Right atrium auricular region (tissue), 2 donors: Measurements from ENCODE around the gene RNF150. TPM values are rescaled to one million over a fixed set of nuclear protein-coding genes. Genes with fewer than 3 reads are reported as not detected.
"Not testable (repeated sequence)": the region's sequence is repeated elsewhere in the genome, so short reads cannot be mapped to it uniquely, and the experiment has no call there.

Experiments
- DNase-seq: peaks from one replicate; pipeline ENCODE4 v3.0.0-alpha.2; 2019; ENCODE audit warnings: low spot score
- H3K27ac ChIP-seq, 2 donors: fragments of 200-600 bp; sonication (generic); 1 replicate in 1 of 2; 2 replicates in 1 of 2; pipeline ENCODE4 v1.5.1; 2016 to 2019
- H3K27me3 ChIP-seq, 2 donors: fragments of 200-600 bp; sonication (generic); one replicate each; pipeline versions ENCODE4 v1.5.1 to v1.6.0; 2017 to 2019
- H3K36me3 ChIP-seq: fragments of 200-600 bp; sonication (generic); one replicate; pipeline ENCODE4 v1.5.1; 2016
- H3K4me1 ChIP-seq, 2 donors: fragments of 200-600 bp; sonication (generic); one replicate each; pipeline versions ENCODE4 v1.5.1 to v1.6.0; 2017 to 2019
- H3K4me3 ChIP-seq, 2 donors: fragments of 200-600 bp; sonication (generic); 1 replicate in 1 of 2; 2 replicates in 1 of 2; pipeline ENCODE4 v1.5.1; 2017 to 2019; ENCODE audit warnings: mild to moderate bottlenecking in 1 of 2, moderate library complexity in 1 of 2
- H3K9me3 ChIP-seq, 2 donors: fragments of 200-600 bp; sonication (generic); one replicate each; pipeline ENCODE4 v1.5.1; 2019
- total RNA-seq, 2 donors: library from RNA; depleted of rRNA; stranded (reverse); fragments of >200 nt; gene quantifications; one replicate each; pipeline ENCODE4 v1.1.0, GENCODE V29; 2016
- TF ChIP-seq, protein P1 (sequence below), 2 donors: fragments of 200-600 bp; sonication (generic); IDR thresholded peaks; one replicate each; pipeline ENCODE4 v1.5.1; 2019; ENCODE audit warnings: antibody characterized with exemption in 2 of 2

Gene RNF150
- total RNA-seq, 2 donors from 2014 or later, result 26.2 to 34.2 TPM

DNA sequence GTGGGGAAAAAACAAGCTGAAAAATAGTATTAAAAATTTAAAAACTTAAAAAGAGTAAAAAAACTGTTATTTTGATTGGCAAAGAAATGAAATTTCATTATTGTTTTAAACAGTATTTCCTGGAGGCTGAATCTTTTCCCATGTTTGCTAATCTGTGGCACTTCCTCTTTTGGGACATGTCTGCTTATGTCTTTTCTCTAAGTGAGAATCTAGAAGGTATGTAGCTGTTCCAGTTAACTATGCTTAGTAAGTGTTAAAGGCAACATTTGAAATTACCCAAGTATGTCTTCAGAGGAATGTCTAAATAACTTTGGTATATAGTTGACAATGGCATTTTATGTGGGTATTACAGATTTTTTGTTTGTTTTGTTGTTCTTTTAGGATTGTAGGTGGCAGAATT lies 295.5 kb downstream of the RNF150 start:
- Histone ChIP-seq H3K4me1 (no peaks in the 10 kb centered on the region), H3K4me3 (no peak overlapping the region), H3K27ac (no peak overlapping the region), H3K27me3 (no peaks in the 10 kb centered on the region), H3K36me3 (no peaks in the 10 kb centered on the region), H3K9me3 (peaks cover 0 to 13% of the 10 kb centered on the region in 2 donors)
- TF ChIP-seq, protein P1, sequence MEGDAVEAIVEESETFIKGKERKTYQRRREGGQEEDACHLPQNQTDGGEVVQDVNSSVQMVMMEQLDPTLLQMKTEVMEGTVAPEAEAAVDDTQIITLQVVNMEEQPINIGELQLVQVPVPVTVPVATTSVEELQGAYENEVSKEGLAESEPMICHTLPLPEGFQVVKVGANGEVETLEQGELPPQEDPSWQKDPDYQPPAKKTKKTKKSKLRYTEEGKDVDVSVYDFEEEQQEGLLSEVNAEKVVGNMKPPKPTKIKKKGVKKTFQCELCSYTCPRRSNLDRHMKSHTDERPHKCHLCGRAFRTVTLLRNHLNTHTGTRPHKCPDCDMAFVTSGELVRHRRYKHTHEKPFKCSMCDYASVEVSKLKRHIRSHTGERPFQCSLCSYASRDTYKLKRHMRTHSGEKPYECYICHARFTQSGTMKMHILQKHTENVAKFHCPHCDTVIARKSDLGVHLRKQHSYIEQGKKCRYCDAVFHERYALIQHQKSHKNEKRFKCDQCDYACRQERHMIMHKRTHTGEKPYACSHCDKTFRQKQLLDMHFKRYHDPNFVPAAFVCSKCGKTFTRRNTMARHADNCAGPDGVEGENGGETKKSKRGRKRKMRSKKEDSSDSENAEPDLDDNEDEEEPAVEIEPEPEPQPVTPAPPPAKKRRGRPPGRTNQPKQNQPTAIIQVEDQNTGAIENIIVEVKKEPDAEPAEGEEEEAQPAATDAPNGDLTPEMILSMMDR (IDR thresholded peaks at IDR 0.05), result no peak
- DNase-seq, result no peak

DNA sequence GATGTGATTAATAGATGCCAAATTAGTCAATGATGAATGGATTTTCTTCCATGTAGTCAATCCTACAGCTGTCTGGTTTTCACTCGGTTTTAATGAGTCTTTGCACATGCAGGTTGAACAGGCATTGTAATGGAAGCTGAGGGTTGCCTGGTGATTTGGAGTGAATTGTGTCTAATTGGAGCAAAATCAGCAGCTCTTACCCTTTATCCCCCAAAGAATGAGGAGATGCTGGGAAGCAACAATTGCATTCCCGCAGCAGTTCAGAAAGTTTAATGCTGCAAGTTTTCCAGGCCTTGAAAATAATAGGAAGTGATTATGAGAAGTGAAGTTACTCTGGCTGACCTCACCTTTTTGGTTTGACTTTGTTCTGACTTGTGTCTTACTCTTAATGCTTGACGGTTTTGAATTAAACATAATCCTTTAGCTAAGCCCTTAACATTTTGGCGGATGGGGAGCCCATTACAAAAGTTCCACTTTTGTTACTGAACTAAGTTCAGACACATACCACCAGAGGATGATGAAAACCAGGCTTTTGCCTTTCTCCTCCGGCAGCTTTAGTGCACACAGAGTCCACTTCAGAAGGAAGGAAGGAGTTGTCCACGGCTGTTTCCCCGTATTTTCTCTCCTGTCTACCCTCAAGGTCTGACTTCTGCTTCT lies 298.3 kb downstream of the RNF150 start:
- H3K4me3 ChIP-seq, result no peak overlapping the region
- no peak overlapping the region for H3K27ac ChIP-seq
- no peak for DNase-seq
- H3K27me3 ChIP-seq, result no peaks in the 10 kb centered on the region
- no peaks in the 10 kb centered on the region for H3K9me3 ChIP-seq
- TF ChIP-seq, protein P1 (IDR thresholded peaks at IDR 0.05), result no peak
- no peaks in the 10 kb centered on the region for H3K4me1 ChIP-seq
- no peaks in the 10 kb centered on the region for H3K36me3 ChIP-seq

DNA sequence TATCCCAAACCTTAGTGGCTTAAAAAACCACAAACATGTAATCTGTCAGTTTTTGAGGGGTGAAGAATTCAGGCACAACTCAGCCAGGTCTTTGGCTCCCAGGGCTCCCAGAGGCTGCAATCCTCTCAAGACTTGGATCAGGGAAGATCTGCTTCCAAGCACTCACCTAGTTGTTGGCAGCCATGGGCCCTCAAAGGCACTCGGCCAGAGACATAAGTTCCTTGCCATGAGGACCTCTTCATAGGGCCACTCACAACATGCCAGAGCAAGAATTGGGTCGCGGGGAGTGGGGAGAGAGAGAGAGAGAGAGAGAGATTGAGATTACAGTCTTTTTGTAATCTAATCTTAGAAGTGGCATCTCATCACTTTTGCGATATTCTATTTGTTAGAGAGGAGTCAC lies 300.0 kb downstream of the RNF150 start:
- no peaks in the 10 kb centered on the region for H3K36me3 ChIP-seq
- H3K4me3 ChIP-seq, result no peak overlapping the region
- DNase-seq, result no peak
- H3K4me1 ChIP-seq, result no peaks in the 10 kb centered on the region
- no peak overlapping the region for H3K27ac ChIP-seq
- H3K27me3 ChIP-seq, result no peaks in the 10 kb centered on the region
- TF ChIP-seq, protein P1 (IDR thresholded peaks at IDR 0.05), result no peak
- H3K9me3 ChIP-seq, result no peaks in the 10 kb centered on the region

DNA sequence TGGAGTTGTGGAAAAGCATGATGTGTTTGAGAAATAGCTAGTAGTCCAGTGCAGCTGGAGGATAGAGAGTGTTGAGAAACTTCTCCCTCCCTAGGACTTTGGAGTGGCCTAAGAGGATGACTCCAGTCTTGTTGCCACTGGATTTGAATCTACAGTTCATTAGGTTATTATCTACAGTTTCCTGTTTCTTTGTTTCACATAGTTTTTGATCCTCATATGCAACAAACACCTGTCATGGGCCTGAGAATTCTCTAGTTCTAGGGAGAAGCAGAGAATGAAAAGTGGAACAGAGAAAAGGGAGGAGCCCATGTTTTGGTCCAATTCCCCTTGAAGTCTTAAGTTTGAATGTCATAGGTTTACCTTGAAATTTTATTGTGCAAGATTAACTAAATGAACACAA lies 303.4 kb downstream of the RNF150 start:
- Histone ChIP-seq H3K4me3 (no peak overlapping the region), H3K27me3 (no peaks in the 10 kb centered on the region), H3K4me1 (no peaks in the 10 kb centered on the region), H3K9me3 (no peaks in the 10 kb centered on the region), H3K36me3 (no peaks in the 10 kb centered on the region), H3K27ac (no peak overlapping the region)
- TF ChIP-seq, protein P1 (IDR thresholded peaks at IDR 0.05), result no peak
- no peak for DNase-seq

DNA sequence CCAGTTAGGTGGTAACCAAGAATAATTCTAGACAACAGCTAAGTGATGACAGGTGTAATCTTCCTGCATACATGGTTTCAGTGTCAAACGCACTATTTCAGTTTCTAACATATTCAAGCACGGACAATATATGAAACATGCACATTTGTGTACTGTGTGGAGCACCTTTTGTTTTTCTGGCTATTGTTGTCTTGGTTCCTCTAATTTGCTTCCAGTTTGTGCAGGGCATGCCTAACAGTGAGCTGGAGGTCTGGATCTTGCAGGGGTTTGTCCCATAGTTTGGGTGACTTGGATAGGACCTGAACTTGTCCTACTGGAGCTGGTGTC lies 306.6 kb downstream of the RNF150 start:
- Histone ChIP-seq H3K4me3 (no peak overlapping the region), H3K4me1 (no peaks in the 10 kb centered on the region), H3K36me3 (no peaks in the 10 kb centered on the region), H3K27ac (no peak overlapping the region), H3K27me3 (no peaks in the 10 kb centered on the region), H3K9me3 (no peaks in the 10 kb centered on the region)
- TF ChIP-seq, protein P1 (IDR thresholded peaks at IDR 0.05), result no peak
- DNase-seq, result no peak

DNA sequence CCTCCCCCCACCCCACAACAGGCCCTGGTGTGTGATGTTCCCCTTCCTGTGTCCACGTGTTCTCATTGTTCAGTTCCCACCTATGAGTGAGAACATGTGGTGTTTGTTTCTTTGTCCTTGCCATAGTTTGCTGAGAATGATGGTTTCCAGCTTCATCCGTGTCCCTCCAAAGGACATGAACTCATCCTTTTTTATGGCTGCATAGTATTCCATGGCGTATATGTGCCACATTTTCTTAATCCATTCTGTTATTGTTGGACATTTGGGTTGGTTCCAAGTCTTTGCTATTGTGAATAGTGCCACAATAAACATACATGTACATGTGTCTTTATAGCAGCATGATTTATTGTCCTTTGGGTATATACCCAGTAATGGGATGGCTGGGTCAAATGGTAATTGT lies 312.7 kb downstream of the RNF150 start:
- not testable (repeated sequence) for H3K4me1 ChIP-seq, H3K27me3 ChIP-seq, H3K36me3 ChIP-seq, DNase-seq, H3K9me3 ChIP-seq, H3K4me3 ChIP-seq, H3K27ac ChIP-seq
